Endometrial microvascular endothelial cells (primary cell): ENCODE results near the gene ERBB4. TPM values are rescaled to one million over a fixed set of nuclear protein-coding genes. Genes with fewer than 3 reads are reported as not detected.
"Not testable (repeated sequence)": the region's sequence is repeated elsewhere in the genome, so short reads cannot be mapped to it uniquely, and the experiment has no call there.

Experiments
- in situ Hi-C: cut with HindIII; loops from 2 replicates; pipeline ENCODE4 v1.10.0; 2017; ENCODE audit warnings: low sequenced_read_pairs, low pct_unique_long_range_greater_than_20kb; ENCODE audit errors: inconsistent ontology term
- total RNA-seq: library from RNA; depleted of rRNA; stranded (reverse); fragments of >200 nt; gene quantifications from one replicate; pipeline ENCODE4 v1.2.3, GENCODE V29; 2015; ENCODE audit errors: inconsistent ontology term

ERBB4 gene
- total RNA-seq, 1 donor from 2014 or later = not detected

DNA sequence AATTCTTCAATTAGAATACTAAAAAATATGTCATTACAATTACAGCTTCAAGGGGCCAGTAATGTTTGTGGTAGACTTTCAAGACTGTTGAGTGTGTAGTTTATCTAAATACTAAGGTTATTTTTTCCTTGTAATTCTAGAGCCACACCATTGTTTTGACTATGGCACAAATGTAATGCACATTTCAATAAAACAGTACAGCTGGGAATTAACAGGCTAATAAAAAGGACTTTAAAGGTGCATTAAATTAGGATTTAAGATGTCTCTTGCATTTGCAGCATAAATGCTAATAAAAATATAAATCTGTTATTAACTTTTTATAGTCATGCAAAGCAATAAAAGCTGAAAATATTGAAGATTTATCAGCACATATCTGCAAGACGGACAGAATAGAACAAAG, 344.8 kb downstream of the ERBB4 start:
- in situ Hi-C loops = no loop called here

DNA sequence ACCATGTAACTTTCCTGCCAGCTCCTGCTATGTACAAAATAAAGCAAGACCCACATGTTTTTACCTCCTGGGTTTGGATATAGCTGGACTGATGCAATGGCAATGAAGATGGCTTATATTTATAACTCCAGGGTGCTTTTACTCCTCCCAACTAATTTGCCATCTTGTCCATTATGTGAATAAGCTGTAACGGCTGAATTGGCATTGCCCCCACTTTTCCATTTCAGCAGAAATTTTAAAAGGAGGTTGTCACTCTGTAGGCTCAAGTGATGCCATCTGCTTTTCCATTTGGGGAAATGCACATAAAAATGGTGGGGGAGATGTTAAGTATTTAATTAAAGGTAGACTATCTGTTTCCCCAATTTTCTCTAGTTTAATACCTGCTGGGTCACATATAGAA, 345.5 kb downstream of the ERBB4 start:
- in situ Hi-C loops = no loop called here

DNA sequence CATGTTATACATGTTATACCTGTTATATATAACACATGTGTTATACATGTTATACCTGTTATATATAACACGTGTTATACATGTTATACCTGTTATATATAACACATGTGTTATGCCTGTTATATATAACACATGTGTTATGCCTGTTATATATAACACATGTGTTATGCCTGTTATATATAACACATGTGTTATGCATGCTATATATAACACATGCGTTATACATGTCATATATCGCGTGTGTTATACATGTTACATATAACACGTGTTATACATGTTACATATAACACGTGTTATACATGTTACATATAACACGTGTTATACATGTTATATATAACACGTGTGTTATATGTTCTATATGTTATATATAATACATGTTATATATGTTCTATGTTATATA, 347.2 kb downstream of the ERBB4 start:
- in situ Hi-C loops = not testable (repeated sequence)

DNA sequence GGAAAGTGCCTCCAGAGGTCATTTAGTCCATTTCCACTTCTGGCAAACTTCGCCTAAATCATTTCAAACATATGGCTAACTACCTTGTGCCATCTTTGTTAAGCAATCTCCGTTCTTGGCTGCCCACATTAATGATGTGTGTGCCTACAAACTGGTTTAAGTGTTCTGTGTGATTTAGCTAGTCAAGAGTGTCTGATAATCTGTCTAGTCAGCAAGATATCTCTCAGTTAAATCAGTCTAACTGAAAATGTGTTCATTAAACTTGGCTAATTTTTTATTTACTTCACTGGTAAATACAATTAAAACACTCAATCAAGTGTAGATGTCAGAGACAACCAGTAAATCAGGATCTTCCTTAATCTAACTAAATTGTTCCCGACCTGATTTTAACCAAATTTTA, 352.4 kb downstream of the ERBB4 start:
- in situ Hi-C loops = no loop called here

DNA sequence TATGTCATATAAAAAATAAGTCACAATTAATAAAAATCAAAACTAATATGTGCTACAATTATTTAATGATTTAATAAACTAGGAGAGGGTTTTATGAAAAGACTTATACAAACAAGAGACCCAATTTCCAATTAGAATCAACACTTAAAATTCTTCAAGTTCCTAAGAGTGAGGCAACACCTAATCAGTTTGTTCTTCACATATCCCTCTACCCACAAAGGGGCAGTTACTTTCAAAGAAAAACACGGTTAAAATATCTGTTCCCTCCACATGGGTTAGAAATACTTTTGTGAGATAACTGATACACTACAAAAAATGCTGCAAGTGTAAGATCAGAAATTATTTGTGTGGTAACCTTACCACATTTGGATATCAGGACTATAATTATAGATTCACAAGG, 357.0 kb downstream of the ERBB4 start:
- in situ Hi-C loops = no loop called here

DNA sequence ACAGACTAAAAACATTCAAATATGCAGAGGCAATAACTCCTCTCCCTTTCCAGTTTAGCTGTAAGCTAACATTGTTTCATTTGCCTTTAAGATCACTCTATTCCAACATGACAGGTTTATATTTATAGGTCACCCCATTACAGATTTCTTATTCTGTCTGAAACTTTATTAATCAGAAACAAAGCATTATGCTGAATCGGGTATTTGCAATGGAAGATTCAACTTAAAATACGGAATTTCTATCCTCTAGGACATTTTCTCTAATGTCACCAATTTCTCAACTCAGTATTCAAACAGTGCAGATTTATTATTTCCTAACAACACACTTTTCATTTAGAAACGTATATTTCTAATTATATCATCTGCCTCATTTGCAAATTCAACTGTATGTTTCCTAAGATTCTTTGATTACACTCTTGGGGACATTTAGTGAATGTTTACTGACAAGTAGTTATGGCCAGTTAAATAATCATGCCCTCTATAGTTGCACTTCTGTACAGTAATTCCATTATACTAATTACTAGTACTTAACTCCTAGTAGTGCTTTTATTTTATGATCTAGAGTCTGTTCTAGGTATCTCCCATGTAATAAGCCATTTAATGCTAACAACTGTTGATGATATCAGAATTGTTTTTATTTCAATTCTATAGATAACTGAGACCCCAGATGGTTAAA, 358.1 kb downstream of the ERBB4 start:
- in situ Hi-C loops = no loop called here

DNA sequence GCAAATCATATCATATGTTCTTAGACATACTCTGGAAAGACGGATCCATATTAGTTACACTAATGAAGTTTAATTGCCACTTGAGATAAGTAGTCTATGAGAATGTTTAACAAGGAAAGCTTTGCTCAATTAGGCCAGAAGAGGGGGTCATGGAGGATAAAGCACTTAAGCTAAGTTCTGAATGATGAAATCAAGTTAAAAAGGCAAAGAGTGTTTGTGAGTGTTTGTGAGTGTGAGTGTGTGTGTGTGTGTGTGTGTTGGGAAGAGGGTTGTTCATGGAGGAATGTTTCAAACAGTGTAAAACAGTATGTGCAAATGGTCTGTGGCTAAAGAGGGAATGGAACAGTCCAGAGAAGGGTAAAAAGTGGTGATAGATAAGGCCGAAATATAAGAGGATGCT, 360.9 kb downstream of the ERBB4 start:
- in situ Hi-C loops = no loop called here

DNA sequence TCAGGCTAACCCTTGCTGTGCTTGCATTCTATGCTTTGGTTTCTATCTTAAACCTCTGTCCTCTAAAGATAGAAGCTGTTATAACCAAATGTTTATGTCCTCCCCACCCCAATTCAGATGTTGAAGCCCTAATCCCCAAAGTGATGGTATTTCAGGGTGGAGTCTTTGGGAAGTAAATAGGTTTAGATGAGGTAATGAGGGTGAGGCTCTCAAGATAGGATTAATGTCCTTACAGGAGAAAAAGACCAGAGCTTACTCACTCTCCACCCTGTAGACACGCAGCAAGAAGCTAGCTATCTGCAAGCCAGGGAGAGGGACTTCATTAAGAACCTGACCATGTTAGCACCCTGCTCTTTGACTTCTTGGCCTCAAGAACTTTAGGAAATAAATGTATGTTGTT, 362.5 kb downstream of the ERBB4 start:
- in situ Hi-C loops = no loop called here

DNA sequence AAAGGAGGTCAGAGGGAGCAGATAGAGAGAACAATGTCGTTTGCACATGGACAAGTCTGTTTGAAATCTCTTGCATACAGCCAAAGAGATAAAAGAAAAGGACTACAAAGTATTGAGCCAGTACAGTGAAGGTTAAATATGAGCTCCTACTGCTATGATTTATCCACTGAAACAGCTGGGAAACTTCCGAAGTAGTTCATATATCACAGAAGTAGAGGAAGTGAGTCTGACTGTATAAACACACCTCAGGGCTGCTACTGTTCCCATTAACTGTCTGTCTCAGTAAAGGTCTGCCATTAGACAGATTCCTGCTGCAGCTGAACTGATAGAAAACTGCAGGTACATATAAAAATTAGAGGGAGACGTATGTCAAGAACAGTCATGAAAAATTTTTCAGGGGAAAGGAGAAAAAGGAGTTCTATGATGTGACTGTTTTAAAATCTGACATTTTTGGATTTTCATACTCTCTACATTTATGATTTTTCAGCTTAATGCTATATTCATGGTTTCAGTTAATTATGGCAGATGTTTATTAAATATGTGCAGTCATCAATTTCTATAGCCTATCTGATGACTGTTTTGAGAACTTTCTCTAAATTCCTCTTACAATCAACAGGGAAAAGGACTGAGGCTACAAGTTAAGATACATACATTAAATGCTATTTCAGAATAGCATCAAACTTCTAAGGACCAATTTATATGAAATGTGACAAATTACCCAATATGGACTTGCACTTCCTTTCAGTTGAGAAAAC, 364.7 kb downstream of the ERBB4 start:
- in situ Hi-C loops = no loop called here

DNA sequence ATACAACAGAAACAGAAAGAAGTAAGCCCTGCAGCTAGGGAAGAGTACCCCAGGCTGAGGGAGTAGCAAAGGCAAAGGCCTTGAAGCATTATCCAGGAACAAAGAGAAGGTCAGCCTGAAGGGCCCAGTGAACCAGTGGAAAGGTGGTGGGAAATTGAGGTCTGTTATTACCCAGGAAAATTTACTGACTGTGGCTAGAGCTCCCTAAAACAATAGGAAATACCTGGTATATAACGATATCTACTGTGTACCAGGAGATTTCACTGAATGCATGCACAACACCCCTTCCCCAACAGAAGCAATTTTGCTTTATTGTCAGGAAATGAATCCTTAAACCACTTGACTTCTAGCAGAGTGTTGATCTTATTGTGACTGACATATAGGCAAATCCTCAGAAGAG, 365.3 kb downstream of the ERBB4 start:
- in situ Hi-C loops = no loop called here

DNA sequence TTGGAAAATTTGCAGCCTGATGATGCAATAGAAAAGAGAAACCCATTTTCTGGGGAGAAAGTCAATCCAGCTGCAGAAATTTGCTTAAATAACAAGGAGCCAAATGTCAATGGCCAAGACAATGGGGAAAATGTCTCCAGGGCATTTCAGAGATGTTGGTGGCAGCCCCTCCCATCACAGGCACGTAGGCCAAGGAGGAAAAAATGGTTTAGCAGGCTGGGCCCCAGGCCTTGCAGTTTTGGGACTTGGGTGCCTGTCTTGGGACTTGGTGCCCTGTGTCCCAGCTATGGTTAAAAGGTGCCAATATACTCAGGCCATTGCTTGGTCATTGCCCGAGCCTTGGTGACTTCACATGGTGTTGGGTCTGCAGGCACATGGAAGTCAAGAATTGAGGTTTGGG, 368.2 kb downstream of the ERBB4 start:
- in situ Hi-C loops = no loop called here

DNA sequence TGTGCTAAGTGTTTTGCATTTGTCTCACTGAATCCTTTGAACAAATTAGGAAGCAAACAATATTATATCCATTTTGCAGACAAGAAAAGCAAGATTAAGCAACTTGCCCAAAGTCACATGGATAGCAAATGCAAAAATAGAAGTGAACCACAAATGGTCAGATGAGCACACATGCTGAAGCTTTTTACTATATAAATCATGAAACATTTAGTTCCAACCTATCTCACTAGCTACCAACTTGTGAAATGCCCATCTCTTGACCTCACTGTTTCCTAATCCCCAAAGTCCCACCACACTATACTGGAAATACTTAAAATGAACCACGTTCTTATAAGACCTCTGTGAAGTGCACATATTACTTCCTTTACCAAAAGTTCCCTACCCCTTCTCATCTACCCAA, 380.5 kb downstream of the ERBB4 start:
- in situ Hi-C loops = no loop called here

DNA sequence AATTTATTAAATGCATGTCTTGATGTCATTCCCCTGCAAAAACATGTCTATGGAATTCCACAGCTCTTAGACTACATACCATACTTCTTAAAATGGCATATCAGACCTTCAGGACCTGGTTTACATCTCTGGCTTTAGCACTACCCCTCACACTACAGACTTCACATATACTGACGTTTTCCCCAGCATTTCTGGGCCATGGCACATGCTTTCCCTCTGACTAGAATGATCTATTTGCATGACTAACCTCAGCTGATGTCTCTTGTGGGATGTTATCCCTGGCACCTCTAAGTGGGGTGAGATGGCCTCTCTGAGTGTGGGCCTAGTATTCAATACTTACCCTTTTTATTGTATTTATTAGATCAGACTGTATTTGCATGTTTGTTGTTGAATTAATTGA, 381.6 kb downstream of the ERBB4 start:
- in situ Hi-C loops = no loop called here

DNA sequence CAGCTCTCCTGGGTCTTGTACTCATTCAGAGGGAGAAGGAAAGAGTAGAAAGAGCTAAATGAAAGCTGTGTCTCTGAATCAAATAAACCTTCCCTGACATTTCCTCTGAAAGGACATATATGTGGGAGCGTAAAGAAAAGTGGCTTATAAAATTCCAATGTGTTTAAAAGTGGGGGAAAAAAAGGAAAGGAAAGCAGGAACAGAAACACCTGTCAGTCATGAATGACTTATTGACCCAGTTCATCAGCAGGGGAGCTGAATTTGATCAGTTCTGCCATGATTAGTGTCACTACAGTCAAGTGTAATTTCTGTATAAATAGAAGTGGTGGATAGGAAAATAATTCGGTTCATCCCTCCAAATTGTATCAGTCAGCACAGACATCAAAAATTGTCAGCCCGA, 382.5 kb downstream of the ERBB4 start:
- in situ Hi-C loops = no loop called here

DNA sequence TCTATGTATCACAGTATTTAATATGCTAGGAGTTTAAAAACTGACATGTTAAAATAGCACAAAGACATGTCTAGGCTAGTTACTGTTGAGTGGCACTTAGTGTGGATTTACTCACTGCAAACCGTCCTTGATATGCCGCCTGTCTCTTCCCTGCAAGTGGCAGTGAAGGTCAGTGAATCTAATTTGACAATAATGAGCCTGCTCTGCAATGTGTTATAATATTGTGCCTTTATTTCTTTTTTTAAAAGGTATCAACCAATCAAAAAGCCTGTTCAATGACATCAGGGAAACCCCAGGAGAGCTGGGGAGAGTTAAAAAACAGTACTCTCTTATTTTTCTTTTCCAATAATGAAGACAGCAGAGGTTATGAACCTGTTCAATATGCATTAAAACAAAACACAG, 384.1 kb downstream of the ERBB4 start:
- in situ Hi-C loops = no loop called here

DNA sequence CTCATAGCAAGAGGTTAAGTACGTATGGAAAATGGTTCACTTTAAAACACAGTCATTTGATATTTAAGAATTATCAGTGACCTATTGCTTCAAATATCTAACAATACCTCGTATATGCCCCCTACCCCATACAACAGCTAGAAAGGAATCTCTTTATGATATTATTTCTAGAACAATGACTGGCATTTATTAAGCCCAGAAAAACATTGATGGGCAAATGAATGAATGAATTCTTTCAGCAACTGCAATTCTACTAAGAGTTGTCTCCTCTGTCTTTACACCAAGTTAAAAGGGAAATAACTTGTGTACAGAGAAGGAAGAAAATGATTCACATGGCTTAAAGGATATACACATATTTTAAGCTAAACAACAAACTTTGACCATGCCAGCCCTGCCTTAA, 384.7 kb downstream of the ERBB4 start:
- in situ Hi-C loops = no loop called here

DNA sequence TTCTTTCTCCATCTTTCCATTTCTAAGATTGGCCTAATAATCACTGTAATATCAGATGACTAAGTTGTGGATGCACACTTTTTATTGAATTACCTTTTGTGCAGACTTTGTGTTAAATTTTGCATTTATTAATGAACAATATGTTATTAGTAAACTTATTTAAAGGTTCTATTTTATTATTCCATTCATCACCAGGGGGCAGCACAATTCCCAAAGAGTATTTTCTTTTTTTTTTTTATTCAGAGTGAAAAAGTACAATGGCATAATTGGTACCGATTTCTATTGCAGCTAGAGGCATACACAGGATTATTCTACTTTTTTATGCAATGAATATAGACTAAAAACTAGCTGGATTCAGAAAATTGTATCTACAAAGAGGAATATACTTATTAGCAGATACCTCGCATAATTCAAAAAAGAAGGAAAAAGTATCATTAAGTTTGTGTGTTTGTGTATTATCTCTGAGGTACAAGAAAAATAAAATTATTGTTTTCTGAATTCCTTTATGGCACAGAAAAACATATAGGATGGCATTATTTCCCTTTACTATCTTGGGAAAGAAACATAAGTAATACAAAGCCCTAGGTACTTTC, 390.6 kb downstream of the ERBB4 start:
- in situ Hi-C loops = no loop called here

DNA sequence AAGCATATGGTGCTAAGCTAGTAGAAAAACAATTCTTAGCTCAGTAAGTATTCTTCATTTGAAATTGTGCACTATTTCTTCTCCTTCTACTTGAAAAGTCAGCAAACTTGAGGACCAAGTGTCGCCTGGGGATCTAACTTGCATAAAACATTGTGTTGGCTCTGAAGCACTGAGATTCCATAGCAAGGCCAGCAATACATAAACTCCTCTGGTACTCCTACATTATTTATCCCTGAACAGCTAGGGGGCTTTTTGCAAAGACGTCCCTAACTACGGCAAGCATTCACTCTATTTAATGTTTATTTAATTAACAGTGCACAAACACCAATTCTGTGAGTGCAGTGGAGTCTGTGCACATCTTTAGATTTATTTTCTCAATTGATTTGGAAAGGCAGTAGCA, 392.2 kb downstream of the ERBB4 start:
- in situ Hi-C loops = no loop called here

DNA sequence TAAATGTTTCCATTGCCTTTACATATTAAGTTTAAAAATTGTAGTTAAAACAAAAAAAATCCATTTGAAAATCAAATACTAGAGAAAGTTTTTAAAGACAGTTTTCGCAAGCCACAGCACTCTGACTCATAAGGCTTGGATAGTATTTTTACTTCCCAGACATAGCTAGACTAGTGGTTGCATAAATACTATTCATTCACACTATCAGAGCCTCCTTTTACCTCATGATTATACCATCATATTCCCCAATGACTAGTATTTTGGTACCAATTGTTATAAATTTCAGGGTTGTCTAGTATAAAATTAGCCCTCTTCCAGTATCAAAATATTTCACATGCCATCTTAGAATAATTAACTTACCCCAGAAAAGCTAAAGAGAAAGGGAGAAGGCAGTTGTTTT, 393.5 kb downstream of the ERBB4 start:
- in situ Hi-C loops = no loop called here

DNA sequence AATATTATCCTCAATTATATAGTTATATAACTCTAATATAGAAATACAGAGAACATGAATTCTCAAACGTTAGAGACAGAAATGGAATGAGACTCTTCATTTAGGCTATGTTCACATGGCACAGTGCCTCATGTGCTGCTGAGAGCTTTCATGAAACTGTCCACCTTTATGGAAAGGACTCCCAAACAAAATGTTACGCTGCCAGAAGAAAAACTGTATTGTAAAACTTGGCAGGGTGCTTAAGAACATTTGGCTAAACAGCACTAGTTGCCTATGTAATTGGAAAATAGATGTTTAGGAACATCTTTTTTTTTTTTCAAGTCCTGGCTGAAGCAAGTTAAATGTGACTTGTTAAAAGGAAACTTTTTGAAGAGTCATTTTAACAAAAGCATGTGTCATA, 396.0 kb downstream of the ERBB4 start:
- in situ Hi-C loops = no loop called here
